ENCODE data around the gene SH2B2.

The SH2B2 gene

DNA sequence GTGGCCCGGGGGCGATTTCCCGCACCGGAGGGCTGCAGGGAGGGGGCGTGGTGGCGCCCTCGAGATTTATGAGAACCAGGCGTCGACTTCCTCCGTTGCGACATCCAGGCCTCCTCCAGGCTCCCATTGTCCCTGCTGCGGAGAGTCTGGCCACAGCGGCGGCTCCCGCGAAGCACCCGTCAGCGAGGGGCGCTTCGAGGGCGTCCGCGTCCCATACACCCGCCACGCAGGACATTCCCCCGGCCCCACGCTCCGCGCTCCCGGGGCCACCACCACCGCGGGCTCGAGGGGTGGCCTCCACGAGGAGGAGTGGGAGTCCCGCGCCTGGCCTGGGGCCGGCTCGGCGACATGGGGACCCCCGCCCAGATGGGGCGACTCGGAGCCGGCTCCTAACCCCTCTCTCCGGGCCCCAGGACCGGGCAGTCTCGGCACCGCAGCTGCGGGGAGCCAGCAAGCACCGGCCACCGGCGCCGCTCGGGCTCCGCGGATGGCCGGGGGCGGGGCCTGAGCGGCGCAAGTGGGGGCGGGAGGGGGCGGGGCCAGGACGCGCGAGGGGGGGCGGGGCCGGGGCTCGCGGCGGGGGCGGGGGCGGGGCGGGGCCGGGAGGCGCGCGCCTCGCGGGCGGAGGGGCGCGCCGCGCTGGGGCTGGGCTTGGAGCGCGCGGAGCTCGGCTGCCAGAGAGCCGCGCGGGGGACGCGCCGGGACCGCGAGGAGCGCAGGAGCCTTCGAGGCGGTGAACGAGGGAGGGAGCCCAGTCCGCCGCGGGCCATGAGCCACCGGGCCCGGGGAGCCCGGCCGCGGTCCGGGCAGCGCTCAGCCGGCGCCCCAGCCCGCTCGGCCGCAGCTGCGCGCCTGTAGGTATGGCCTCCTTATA is at the start of gene SH2B2:
SH2B2 (plus strand) TSS at position 632 of the 874 bp plus-strand sequence. CDS start 13,683 bp downstream, outside the sequence.
- TF ChIP-seq, protein P1, sequence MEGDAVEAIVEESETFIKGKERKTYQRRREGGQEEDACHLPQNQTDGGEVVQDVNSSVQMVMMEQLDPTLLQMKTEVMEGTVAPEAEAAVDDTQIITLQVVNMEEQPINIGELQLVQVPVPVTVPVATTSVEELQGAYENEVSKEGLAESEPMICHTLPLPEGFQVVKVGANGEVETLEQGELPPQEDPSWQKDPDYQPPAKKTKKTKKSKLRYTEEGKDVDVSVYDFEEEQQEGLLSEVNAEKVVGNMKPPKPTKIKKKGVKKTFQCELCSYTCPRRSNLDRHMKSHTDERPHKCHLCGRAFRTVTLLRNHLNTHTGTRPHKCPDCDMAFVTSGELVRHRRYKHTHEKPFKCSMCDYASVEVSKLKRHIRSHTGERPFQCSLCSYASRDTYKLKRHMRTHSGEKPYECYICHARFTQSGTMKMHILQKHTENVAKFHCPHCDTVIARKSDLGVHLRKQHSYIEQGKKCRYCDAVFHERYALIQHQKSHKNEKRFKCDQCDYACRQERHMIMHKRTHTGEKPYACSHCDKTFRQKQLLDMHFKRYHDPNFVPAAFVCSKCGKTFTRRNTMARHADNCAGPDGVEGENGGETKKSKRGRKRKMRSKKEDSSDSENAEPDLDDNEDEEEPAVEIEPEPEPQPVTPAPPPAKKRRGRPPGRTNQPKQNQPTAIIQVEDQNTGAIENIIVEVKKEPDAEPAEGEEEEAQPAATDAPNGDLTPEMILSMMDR (IDR thresholded peaks at IDR 0.05; ENCODE audit: low read depth, low read length): no peak
- H3K4me3 ChIP-seq (ENCODE audit: low read depth, low read length): peak within 1 kb of the TSS; percentile 82
- no peaks in the 10 kb centered on the region for H3K9me3 ChIP-seq (ENCODE audit: severe bottlenecking)
- H3K27ac ChIP-seq: peak within 1 kb of the TSS; percentile 95
- H3K36me3 ChIP-seq: no peaks in the 10 kb centered on the region
- H3K27me3 ChIP-seq (ENCODE audit: insufficient read depth, low read depth, severe bottlenecking): no peaks in the 10 kb centered on the region
- DNase-seq: peak; percentile 60

DNA sequence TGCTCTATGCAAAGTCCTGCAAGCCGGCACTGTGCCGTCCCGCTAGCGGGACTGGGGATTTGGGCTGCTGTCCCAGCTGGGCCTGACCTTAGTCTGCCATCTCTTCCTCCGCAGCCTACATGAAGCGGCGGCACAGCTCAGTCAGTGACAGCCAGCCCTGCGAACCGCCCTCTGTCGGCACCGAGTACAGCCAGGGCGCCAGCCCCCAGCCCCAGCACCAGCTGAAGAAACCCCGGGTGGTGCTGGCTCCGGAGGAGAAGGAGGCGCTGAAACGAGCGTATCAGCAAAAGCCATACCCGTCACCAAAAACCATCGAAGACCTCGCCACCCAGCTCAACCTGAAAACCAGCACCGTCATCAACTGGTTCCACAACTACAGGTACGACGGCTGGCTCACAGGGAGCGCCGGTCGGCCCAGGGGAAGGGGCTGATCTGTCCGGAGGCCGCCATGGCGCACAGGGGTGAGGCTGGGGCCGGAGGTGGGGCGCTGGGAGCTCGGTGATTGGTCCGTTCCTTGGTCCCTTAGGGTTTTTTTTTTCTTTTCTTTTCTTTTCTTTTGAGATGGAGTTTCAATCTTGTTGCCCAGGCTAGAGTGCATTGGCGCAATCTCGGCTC is 47.4 kb upstream of the SH2B2 start:
- no peak for DNase-seq
- TF ChIP-seq, protein P1 (IDR thresholded peaks at IDR 0.05; ENCODE audit: low read depth, low read length): no peak
- H3K27me3 ChIP-seq (ENCODE audit: insufficient read depth, low read depth, severe bottlenecking): no peaks in the 10 kb centered on the region
- H3K27ac ChIP-seq: no peak overlapping the region
- peaks cover 49% of the 10 kb centered on the region for H3K36me3 ChIP-seq
- H3K4me3 ChIP-seq (ENCODE audit: low read depth, low read length): no peak overlapping the region
- H3K9me3 ChIP-seq (ENCODE audit: severe bottlenecking): no peaks in the 10 kb centered on the region

DNA sequence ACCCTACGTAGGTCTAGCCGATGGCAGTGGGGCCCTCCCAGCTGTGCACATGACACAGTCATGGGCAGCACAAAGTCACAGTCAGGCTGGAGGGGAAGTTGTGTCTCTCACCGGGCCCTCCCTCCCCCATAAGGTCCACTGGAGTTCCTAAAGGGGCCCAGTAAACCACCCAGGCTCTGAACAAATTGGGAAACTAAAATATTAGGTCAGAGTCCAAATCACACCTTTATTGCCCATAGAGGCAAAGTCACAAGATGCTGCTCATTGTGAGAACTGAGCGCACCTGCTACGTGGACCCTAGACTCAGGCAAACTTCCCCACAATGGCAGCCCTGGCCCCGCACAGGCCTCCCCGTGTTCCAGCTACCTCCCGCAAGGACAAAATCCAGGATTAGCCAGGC is 45.2 kb upstream of the SH2B2 start:
- peaks cover 36% of the 10 kb centered on the region for H3K36me3 ChIP-seq
- DNase-seq: no peak
- no peak overlapping the region for H3K4me3 ChIP-seq (ENCODE audit: low read depth, low read length)
- TF ChIP-seq, protein P1 (IDR thresholded peaks at IDR 0.05; ENCODE audit: low read depth, low read length): no peak
- no peak overlapping the region for H3K27ac ChIP-seq
- no peaks in the 10 kb centered on the region for H3K27me3 ChIP-seq (ENCODE audit: insufficient read depth, low read depth, severe bottlenecking)
- H3K9me3 ChIP-seq (ENCODE audit: severe bottlenecking): no peaks in the 10 kb centered on the region

DNA sequence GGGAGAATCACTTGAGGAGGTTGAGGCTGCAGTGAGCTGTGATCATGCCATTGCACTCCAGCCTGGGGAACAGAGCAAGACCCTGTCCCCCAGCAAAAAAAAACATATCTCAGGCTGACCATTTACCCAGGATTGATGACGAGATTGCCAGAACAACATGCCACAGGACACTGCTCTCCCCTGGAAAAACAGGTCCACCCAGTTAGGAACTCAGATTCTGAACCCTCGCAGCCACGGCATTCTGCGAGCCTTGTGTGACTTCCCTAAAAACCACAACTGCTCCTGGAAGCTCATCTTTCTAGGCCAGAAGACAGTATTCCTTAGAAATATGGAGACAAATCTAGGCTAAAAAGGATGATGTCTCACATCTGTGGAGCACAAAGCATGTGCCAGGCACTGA is 42.1 kb upstream of the SH2B2 start:
- Histone ChIP-seq H3K4me3 (ENCODE audit: low read depth, low read length) (no peak overlapping the region), H3K36me3 (peaks cover 37% of the 10 kb centered on the region), H3K27me3 (ENCODE audit: insufficient read depth, low read depth, severe bottlenecking) (no peaks in the 10 kb centered on the region), H3K27ac (no peak overlapping the region), H3K9me3 (ENCODE audit: severe bottlenecking) (no peaks in the 10 kb centered on the region)
- TF ChIP-seq, protein P1 (IDR thresholded peaks at IDR 0.05; ENCODE audit: low read depth, low read length): no peak
- no peak for DNase-seq

DNA sequence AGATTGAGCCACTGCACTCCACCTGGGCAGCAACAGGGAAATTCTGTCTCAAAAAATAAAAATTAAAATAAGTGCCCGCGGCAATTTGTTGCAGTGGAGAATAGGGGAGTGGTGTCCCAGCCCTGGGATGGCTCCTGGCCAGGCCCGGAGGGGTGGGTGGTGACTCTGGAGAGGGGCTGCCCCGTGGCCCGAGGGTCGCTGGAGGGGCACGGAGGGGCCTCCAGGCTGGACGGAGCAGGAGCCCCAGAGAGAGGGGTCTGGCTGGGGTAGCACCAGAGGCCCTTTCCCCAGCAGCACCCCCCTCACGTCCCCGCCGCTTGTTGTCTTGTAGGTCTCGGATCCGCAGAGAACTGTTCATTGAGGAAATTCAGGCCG is 38.6 kb upstream of the SH2B2 start:
- Histone ChIP-seq H3K9me3 (ENCODE audit: severe bottlenecking) (no peaks in the 10 kb centered on the region), H3K27me3 (ENCODE audit: insufficient read depth, low read depth, severe bottlenecking) (no peaks in the 10 kb centered on the region), H3K27ac (no peak overlapping the region), H3K36me3 (peaks cover 14% of the 10 kb centered on the region), H3K4me3 (ENCODE audit: low read depth, low read length) (no peak overlapping the region)
- TF ChIP-seq, protein P1 (IDR thresholded peaks at IDR 0.05; ENCODE audit: low read depth, low read length): no peak
- no peak for DNase-seq

Data from WERI-Rb-1 (cell line).